Fibroblast of the conjunctiva (primary cell): Measurements from ENCODE around the gene MBL2.

Experiments
- DNase-seq: peaks from one replicate; pipeline ENCODE4 v3.0.0-alpha.2; 2010; ENCODE audit warnings: low read depth

The MBL2 gene

GRCh38 chr10:52771534-52772445 is 794 bp downstream of the MBL2 start:
- no peak for DNase-seq

- no peak for DNase-seq
Observed at GRCh38 chr10:52770904-52771303, 1.7 kb downstream of the MBL2 start.

DNA sequence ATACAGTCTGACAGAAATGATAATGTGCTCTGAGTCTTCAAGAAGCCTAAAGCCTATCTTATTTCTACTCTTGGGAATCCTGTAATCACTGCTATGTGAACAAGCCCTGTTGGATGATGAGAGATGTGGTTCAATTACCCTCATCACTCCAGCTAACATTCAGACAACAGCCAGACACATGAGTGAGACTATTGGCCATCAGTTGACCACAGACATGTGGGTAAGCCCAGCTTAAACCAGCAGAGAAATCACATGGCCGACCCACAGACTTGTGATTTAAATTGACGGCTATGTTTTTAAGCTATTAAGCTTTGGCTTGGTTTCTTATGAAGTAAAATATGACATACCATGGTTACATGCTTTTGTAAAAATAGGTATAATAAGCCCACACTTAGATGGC is 2.6 kb downstream of the MBL2 start:
- no peak for DNase-seq

DNA sequence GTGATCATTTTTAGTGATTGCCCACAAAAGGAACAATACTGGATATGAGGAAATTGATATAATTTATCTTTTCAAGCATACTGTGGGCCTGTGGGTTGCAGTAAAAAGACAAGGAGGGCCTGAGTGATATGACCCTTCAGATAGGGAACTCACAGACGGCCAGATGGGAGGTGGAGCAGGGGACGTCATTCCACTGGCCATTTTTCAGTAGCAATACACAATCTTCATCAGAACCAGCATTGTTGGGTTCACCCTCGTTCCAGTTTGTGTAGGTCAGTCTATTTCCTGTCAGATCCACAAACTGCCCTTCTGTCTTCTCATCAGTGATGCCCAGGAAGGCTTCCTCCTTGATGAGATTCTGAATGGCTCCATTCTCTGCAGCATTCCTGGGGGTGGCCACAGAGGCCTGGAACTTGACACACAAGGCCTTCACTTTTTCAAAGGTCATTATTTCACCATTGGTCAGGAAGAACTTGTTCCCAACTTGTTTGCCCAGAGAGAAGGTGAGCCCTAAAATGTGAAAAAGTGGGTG is 4.5 kb downstream of the MBL2 start:
- no peak for DNase-seq

- DNase-seq, result no peak
Observed at GRCh38 chr10:52762088-52762487, 10.5 kb downstream of the MBL2 start.

DNA sequence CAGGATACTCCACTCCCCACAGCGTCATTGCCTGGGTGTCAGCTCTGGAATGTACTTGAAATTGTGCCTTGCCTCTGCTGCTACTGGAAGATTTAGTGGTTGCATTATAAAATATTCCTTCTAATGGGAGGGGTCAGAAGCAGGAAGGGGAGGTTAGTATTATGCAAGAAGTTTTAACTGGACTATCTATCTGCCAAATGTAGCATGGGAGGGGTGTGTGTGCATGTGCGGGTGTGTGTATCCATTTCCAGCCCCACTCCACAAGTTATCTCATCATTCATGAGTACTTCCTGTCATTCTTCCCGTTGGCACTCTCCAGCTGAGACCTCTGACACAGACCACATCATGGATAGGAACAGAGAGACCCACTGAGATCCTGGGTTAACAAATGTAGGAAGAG is 13.4 kb downstream of the MBL2 start:
- DNase-seq, result no peak

DNA sequence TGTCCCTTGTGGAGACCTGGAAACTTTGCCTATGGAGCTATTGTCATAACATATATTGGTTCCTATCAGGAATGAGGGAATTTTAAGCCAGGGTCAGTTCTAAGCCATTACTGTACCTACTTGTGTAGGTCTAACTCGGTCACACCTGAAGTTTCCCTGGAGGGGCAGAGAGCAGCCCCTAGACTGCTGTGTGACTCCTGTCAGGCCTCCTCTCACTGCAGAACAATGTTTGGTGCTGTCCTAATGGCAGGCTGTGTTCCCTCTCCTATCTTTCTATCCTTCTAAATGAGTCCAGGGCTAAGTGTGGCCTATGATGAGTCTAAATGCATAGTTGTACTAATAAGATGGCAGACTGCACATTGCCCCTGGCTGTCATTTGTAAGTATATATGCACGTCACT is 14.2 kb downstream of the MBL2 start:
- DNase-seq, result no peak

DNA sequence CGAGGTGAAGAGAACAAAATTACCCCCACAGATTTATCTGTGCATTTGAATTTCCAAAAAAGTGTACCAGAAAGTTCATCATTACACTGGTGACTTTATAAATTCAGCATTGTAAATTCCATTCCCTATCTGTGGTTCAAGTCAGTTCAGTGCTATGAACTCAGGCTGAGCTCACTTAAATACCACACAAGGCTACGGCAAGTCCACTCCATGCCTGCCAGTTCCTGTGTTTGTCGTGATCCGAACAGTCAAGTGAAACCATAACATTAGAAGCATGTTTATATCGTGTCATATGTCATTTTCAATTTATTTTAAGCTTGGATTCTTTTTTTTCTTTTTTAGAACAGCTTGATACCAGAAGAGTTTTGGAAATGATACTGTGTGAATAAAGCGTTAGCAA is 14.8 kb downstream of the MBL2 start:
- no peak for DNase-seq

- DNase-seq, result no peak
Observed at GRCh38 chr10:52756966-52757365, 15.6 kb downstream of the MBL2 start.

GRCh38 chr10:52756295-52756694 is 16.3 kb downstream of the MBL2 start:
- no peak for DNase-seq

DNA sequence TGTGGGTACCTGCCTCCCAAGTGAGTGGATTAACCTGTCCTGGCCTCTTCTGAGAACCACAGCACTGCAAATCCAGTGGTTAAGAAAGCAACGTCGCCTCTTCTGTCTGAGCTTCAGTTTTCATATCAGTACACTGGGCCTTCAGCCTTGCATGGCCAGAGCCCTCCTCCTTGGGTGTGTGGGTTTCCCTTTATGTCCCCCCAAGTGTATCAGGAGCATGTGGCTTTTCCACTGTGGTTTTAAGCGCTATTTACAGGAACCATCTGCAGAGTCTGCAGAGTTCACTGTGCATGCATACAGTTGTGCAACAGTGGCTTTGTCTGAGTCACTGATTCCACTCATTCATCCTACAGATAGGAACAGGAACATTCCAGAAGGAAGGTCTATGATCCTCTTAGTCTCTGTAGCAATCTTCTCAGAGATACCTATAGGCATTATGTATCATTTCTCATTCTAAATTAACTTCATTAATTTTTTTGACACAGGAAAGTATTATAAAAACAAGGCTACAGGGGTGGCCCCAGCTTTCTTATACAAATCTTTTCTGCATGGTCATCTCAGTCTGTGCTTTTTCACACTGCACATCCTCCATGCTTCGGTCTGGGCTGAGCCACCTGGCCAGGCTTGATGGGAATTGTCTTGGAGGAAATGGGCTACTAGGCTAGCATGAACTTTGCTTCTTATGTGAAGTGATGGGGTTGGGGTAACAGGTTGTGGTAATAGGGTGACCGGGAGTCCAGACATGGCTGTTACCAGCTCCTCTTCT is 17.1 kb downstream of the MBL2 start:
- no peak for DNase-seq

DNA sequence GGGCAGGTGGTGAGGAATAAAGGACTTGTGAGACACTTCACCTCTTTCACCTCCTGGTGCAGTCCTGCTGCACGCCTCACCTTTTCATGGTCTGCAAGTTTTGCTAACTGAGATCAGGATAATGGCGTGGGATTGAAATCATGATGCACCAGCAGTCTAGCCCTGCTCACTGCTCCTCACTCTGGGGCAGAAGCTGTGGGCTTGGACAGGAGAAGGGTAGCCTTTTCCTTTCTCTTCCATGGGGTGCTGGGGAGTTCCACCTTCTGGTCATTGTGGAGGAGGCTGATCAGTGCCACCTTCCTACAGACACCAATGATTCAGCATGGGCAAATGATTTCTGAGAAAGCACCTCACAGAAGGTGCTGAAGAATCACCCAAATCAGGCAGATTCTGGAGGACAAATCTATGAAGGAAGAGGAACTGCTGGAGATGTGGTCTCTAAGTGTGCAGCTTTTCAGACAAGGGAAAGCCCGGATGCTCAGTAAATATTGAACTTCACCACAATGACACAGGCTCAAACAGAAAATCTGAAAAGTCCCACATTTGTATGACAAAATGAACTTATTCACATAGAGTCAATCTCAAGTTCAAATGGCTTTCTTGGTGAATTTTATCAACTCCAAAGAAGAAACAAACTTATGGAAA is 19.7 kb downstream of the MBL2 start:
- DNase-seq, result no peak

DNA sequence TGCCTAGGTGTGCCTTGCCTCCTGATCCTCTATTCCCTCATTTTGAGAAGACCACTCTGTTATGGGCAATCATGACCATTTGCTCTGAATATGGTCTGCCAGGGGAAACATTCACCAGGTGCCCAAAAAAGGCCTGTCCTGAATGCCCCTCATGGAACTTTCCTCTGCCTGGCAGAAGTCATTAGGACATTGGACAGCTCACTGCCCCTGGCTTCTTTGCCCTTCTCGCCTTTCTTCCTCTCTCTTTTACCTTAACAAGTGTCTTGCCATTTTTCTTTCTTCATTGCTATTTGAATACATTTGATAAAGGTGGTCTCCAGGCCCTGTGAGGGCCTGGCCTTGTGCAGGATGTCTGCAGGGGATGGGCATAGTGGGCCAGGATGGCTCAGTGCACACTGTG is 20.3 kb downstream of the MBL2 start:
- no peak for DNase-seq

- no peak for DNase-seq
Observed at GRCh38 chr10:52751337-52751736, 21.2 kb downstream of the MBL2 start.

DNA sequence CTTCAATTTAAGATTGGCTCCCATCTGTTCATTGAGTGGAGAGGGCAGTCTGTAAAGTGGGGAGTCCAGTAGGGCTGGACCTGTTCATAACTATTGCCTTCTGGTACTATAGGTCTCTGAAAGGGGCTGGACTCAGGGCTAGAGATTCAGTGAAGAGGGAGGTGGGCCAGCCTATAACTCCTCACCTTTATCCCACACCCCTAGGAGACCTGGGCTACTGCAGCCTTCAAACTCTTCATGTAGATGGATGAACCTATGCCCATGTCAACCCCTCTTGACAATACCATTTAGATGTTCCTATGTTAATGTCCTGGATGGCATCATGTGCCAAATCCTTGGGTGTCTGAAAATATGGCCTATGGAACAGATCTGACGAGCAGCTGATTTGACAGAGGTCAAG is 22.0 kb downstream of the MBL2 start:
- no peak for DNase-seq

GRCh38 chr10:52747694-52748093 is 24.9 kb downstream of the MBL2 start:
- DNase-seq, result no peak

DNA sequence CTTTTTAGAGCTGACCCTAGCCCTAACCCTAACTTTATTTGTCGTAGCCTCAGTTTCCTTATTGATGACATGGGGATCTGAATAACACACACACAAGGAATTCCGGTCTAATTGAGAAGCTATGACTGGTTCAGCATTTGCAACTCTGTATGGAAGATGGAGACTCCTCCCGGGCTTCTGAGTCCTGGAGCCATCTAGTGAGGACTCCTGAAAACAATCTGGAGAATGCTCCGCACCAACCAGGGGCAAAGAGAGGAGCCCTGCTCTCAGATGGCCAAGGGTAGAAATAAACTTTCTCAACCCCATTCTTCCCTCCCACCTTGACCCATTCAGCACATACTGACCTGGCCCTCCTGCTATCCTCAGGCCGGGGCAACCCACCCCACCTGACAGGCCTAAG is 26.4 kb downstream of the MBL2 start:
- DNase-seq, result no peak

GRCh38 chr10:52744057-52744805 is 28.4 kb downstream of the MBL2 start:
- DNase-seq, result no peak

- no peak for DNase-seq
Observed at GRCh38 chr10:52742731-52743130, 29.9 kb downstream of the MBL2 start.

DNA sequence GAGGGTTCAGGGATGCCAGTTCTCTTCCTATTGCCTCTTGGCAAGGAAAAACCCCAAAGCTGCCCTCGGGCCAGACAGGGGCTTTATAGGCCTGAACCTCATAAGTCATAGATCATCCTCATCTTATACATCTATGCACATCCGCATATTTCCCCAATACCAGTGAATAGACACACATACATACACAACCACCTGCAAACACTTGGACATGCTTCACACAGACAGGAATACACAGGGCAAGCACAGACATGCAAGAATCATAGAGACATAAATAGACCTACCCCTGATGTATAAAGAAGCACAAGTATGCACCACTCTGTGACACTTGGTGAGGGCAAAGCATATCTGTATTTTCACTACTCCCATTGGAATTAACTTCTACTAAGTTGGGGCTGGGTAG is 30.7 kb downstream of the MBL2 start:
- no peak for DNase-seq

- peak; percentile 1 for DNase-seq
Observed at GRCh38 chr10:52740913-52741675, 31.5 kb downstream of the MBL2 start.
